Measurements from ENCODE around the gene LEKR1. TPM values are rescaled to one million over a fixed set of nuclear protein-coding genes. Genes with fewer than 3 reads are reported as not detected.
A peak's percentile ranks its signal among the peaks of the same experiment; 100 is the strongest.

LEKR1 gene
- total and polyA plus RNA-seq, 4 experiments from 2014 or later, result 0.53 to 2.9 (median 1.3) TPM

- ChIA-PET POLR2A (ENCODE audit: partially characterized antibody) (interaction anchor here (1.6 to 4.7 kb wide), 2 partner anchors 19 to 393 kb away, joined by 8 to 59 read pairs; partner anchors contain the start of gene TIPARP), CTCF (ENCODE audit: partially characterized antibody) (interaction anchor here (1.0 to 1.1 kb wide), 2 partner anchors 11 to 13 kb away, joined by 4 to 7 read pairs; no protein-coding TSS in a partner anchor)
- Histone ChIP-seq H3K27ac (ENCODE audit: low read depth, low read length) (no peak overlapping the region), H3K9me3 (ENCODE audit: control insufficient read depth in 1 of 2, low read length in 2 of 2) (no peaks in the 10 kb centered on the region), H3K4me1 (ENCODE audit: insufficient read depth, low read length) (peaks cover 38% of the 10 kb centered on the region), H3K4me3 (ENCODE audit: low read length in 2 of 2) (no peak overlapping the region), H3K36me3 (ENCODE audit: insufficient read depth, low read length) (no peaks in the 10 kb centered on the region), H3K27me3 (ENCODE audit: insufficient read depth, low read length) (no peaks in the 10 kb centered on the region)
- H3K9me3 Mint-ChIP-seq, result no peaks in the 10 kb centered on the region
- H3K36me3 Mint-ChIP-seq, result no peaks in the 10 kb centered on the region
- no peak for DNase-seq
- peaks cover 23 to 44% (median 37%) of the 10 kb centered on the region in 4 donors for H3K4me1 Mint-ChIP-seq
- H3K27ac Mint-ChIP-seq, result peak overlapping the region in 2 of 7 donors; percentile 43 to 61
- intact Hi-C loops (cut with micrococcal nuclease), result no loop called here
- no peak overlapping the region for H3K4me3 Mint-ChIP-seq
- H3K27me3 Mint-ChIP-seq, result peaks cover 0 to 3% of the 10 kb centered on the region in 2 donors
Observed at GRCh38 chr3:157069406-157069805, 243.3 kb downstream of the LEKR1 start.

GRCh38 chr3:157069846-157070677 is 243.9 kb downstream of the LEKR1 start:
- no peaks in the 10 kb centered on the region for H3K36me3 Mint-ChIP-seq
- H3K4me1 ChIP-seq (ENCODE audit: insufficient read depth, low read length), result peaks cover 35% of the 10 kb centered on the region
- intact Hi-C loops (cut with micrococcal nuclease), result no loop called here
- CTCF ChIA-PET (ENCODE audit: partially characterized antibody), result interaction anchor here (1.0 to 1.2 kb wide), 4 partner anchors 8 to 12 kb away, joined by 3 to 7 read pairs (median 4); no protein-coding TSS in a partner anchor
- H3K27me3 Mint-ChIP-seq, result peaks cover 0 to 3% of the 10 kb centered on the region in 2 donors
- H3K27ac ChIP-seq (ENCODE audit: low read depth, low read length), result no peak overlapping the region
- no peak overlapping the region for H3K4me3 Mint-ChIP-seq
- no peaks in the 10 kb centered on the region for H3K9me3 Mint-ChIP-seq
- POLR2A ChIA-PET (ENCODE audit: partially characterized antibody), result interaction anchor here (1.3 to 4.7 kb wide), 4 partner anchors 11 to 394 kb away, joined by 3 to 59 read pairs (median 6); partner anchors contain the start of gene TIPARP
- no peaks in the 10 kb centered on the region for H3K27me3 ChIP-seq (ENCODE audit: insufficient read depth, low read length)
- H3K36me3 ChIP-seq (ENCODE audit: insufficient read depth, low read length), result no peaks in the 10 kb centered on the region
- no peak for DNase-seq
- peak overlapping the region in 2 of 7 donors; percentile 43 to 61 for H3K27ac Mint-ChIP-seq
- no peaks in the 10 kb centered on the region for H3K9me3 ChIP-seq (ENCODE audit: control insufficient read depth in 1 of 2, low read length in 2 of 2)
- H3K4me3 ChIP-seq (ENCODE audit: low read length in 2 of 2), result no peak overlapping the region
- H3K4me1 Mint-ChIP-seq, result peaks cover 23 to 44% (median 38%) of the 10 kb centered on the region in 4 donors

DNA sequence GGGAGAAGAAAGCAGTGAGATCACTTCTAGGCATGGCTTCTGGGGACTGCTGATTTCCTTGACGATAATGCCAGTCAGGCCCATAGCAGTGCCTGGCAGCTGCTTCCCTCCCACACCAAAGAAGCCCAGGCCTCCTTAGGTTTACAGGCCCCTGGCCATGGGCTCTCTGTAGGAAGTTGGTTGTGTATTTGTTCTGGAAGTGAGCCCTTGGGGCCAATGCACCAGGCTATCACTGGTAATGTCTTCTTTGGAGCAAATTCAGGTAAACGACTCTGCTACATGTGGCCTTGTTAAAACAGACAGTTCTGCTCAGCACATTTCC is 244.5 kb downstream of the LEKR1 start:
- POLR2A ChIA-PET (ENCODE audit: partially characterized antibody), result interaction anchor here (1.3 to 1.6 kb wide), 3 partner anchors 10 to 253 kb away, joined by 3 to 8 read pairs (median 5); no protein-coding TSS in a partner anchor

DNA sequence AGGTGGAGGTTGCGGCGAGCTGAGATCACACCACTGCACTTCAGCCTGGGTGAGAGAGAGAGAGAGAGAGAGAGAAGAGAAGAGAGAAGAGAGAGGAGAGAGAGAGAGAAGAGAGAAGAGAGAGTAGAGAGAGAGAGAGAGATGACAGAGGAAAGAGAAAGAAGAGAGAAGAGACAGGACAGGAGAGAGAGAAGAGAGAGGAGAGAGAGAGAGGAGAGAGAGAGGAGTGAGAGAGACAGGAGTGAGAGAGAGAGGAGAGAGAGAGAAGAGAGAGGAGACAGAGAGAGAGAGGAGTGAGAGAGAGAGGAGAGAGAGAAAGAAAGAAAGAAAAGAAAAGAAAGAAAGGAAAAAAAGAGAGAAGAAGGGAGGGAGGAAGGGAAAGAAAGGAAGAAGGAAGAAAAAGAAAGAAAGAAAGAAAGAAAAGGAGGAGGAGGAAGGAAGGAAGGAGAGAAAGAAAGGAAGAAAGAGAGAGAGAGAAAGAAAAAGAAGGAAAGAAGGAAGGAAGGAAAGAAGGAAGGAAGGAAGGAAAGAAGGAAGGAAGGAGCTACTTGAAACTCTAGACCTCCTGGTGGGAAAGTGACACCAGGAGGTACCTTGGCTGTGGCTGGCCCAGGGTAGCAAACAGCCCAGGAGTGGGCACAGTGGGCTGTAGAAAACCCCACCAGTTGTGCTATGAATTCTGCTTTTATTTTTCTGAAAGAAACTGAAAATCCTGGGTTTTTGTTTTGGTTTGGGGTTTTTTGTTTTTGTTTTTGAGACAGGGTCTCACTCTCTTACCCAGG is 245.8 kb downstream of the LEKR1 start:
- Histone ChIP-seq H3K36me3 (ENCODE audit: insufficient read depth, low read length) (no peaks in the 10 kb centered on the region), H3K27me3 (ENCODE audit: insufficient read depth, low read length) (no peaks in the 10 kb centered on the region), H3K9me3 (ENCODE audit: control insufficient read depth in 1 of 2, low read length in 2 of 2) (no peaks in the 10 kb centered on the region), H3K4me3 (ENCODE audit: low read length in 2 of 2) (no peak overlapping the region), H3K4me1 (ENCODE audit: insufficient read depth, low read length) (peaks cover 24% of the 10 kb centered on the region), H3K27ac (ENCODE audit: low read depth, low read length) (no peak overlapping the region)
- ChIA-PET POLR2A (ENCODE audit: partially characterized antibody) (interaction anchor here (1.3 kb wide), 1 partner anchor 254 kb away, joined by 3 read pairs; no protein-coding TSS in a partner anchor), CTCF (ENCODE audit: partially characterized antibody) (interaction anchor here (1.0 to 1.6 kb wide), 2 partner anchors 11 to 17 kb away, joined by 4 read pairs; no protein-coding TSS in a partner anchor)
- Mint-ChIP-seq H3K27ac (peak overlapping the region in 5 of 7 donors; percentile 43 to 81 (median 65)), H3K27me3 (peaks cover 0 to 3% of the 10 kb centered on the region in 2 donors), H3K36me3 (no peaks in the 10 kb centered on the region), H3K9me3 (no peaks in the 10 kb centered on the region), H3K4me1 (peaks cover 13 to 40% (median 34%) of the 10 kb centered on the region in 4 donors), H3K4me3 (no peak overlapping the region)
- no peak for DNase-seq
- intact Hi-C loops (cut with micrococcal nuclease), result no loop called here

More for the DNA sequence above, 244.5 kb downstream of the LEKR1 start:
- no peaks in the 10 kb centered on the region for H3K36me3 Mint-ChIP-seq
- H3K27ac ChIP-seq (ENCODE audit: low read depth, low read length), result no peak overlapping the region
- no peak overlapping the region for H3K4me3 ChIP-seq (ENCODE audit: low read length in 2 of 2)
- H3K27me3 ChIP-seq (ENCODE audit: insufficient read depth, low read length), result no peaks in the 10 kb centered on the region
- no peaks in the 10 kb centered on the region for H3K36me3 ChIP-seq (ENCODE audit: insufficient read depth, low read length)
- no peak for DNase-seq
- H3K27ac Mint-ChIP-seq, result no peak overlapping the region
- H3K9me3 Mint-ChIP-seq, result no peaks in the 10 kb centered on the region
- peaks cover 33% of the 10 kb centered on the region for H3K4me1 ChIP-seq (ENCODE audit: insufficient read depth, low read length)
- H3K9me3 ChIP-seq (ENCODE audit: control insufficient read depth in 1 of 2, low read length in 2 of 2), result no peaks in the 10 kb centered on the region
- peaks cover 0 to 3% of the 10 kb centered on the region in 2 donors for H3K27me3 Mint-ChIP-seq
- intact Hi-C loops (cut with micrococcal nuclease), result no loop called here
- peaks cover 24 to 45% (median 40%) of the 10 kb centered on the region in 4 donors for H3K4me1 Mint-ChIP-seq
- no peak overlapping the region for H3K4me3 Mint-ChIP-seq
- CTCF ChIA-PET (ENCODE audit: partially characterized antibody), result interaction anchor here (1.0 to 1.2 kb wide), 2 partner anchors 7 to 10 kb away, joined by 3 read pairs; no protein-coding TSS in a partner anchor

GRCh38 chr3:157073810-157074209 is 247.7 kb downstream of the LEKR1 start:
- H3K27me3 ChIP-seq (ENCODE audit: insufficient read depth, low read length), result no peaks in the 10 kb centered on the region
- no peaks in the 10 kb centered on the region for H3K9me3 Mint-ChIP-seq
- no peaks in the 10 kb centered on the region for H3K36me3 Mint-ChIP-seq
- H3K36me3 ChIP-seq (ENCODE audit: insufficient read depth, low read length), result no peaks in the 10 kb centered on the region
- DNase-seq, result no peak
- intact Hi-C loops (cut with micrococcal nuclease), result no loop called here
- no peak overlapping the region for H3K27ac ChIP-seq (ENCODE audit: low read depth, low read length)
- ChIA-PET POLR2A (ENCODE audit: partially characterized antibody) (no interaction called here), CTCF (ENCODE audit: partially characterized antibody) (no interaction called here)
- H3K27me3 Mint-ChIP-seq, result peaks cover 0 to 3% of the 10 kb centered on the region in 2 donors
- no peak overlapping the region for H3K27ac Mint-ChIP-seq
- H3K4me3 Mint-ChIP-seq, result no peak overlapping the region
- no peaks in the 10 kb centered on the region for H3K9me3 ChIP-seq (ENCODE audit: control insufficient read depth in 1 of 2, low read length in 2 of 2)
- peaks cover 5 to 21% (median 18%) of the 10 kb centered on the region in 4 donors for H3K4me1 Mint-ChIP-seq
- no peak overlapping the region for H3K4me3 ChIP-seq (ENCODE audit: low read length in 2 of 2)
- peaks cover 7% of the 10 kb centered on the region for H3K4me1 ChIP-seq (ENCODE audit: insufficient read depth, low read length)

DNA sequence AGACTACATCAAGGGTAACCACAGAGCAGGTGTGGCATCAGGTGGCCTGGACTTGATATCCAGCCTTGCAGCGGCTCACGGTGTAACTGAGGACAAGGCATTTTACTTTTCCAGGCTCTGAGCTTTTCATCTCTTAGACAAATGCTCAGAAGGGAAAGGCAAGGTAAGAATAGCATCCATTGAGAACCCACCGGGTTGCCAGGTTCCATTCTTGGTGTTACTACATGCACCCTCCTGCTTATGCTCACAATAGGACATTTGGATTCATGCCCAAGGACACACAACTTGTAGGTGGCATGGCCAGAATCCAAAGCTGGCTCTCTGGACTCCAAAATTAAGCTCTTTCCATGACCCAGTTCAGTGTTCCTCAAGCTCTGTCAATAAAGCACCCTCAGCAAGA is 248.3 kb downstream of the LEKR1 start:
- H3K36me3 Mint-ChIP-seq, result no peaks in the 10 kb centered on the region
- H3K4me1 ChIP-seq (ENCODE audit: insufficient read depth, low read length), result peaks cover 7% of the 10 kb centered on the region

More for the DNA sequence above, 248.3 kb downstream of the LEKR1 start:
- intact Hi-C loops (cut with micrococcal nuclease), result no loop called here
- Mint-ChIP-seq H3K9me3 (no peaks in the 10 kb centered on the region), H3K27me3 (peaks cover 0 to 3% of the 10 kb centered on the region in 2 donors), H3K4me1 (peaks cover 5 to 16% (median 15%) of the 10 kb centered on the region in 4 donors), H3K4me3 (no peak overlapping the region), H3K27ac (no peak overlapping the region)
- Histone ChIP-seq H3K9me3 (ENCODE audit: control insufficient read depth in 1 of 2, low read length in 2 of 2) (no peaks in the 10 kb centered on the region), H3K36me3 (ENCODE audit: insufficient read depth, low read length) (no peaks in the 10 kb centered on the region), H3K27me3 (ENCODE audit: insufficient read depth, low read length) (no peaks in the 10 kb centered on the region), H3K27ac (ENCODE audit: low read depth, low read length) (no peak overlapping the region), H3K4me3 (ENCODE audit: low read length in 2 of 2) (no peak overlapping the region)
- DNase-seq, result no peak
- CTCF ChIA-PET (ENCODE audit: partially characterized antibody), result no interaction called here
- POLR2A ChIA-PET (ENCODE audit: partially characterized antibody), result interaction anchor here (0.8 kb wide), 1 partner anchor 14 kb away, joined by 3 read pairs; no protein-coding TSS in a partner anchor
